K562 (cell line): ENCODE measurements around the gene ANO1.

ENCODE experiments used
- CTCF ChIP-seq, 3 experiments: IDR thresholded peaks in 2 of 3; conservative IDR thresholded peaks in 1 of 3; 2 replicates each; pipeline ENCODE4 v1.5.1; 2011 to 2012; ENCODE audit warnings: low read length in 3 of 3, mild to moderate bottlenecking in 3 of 3, control low read depth in 2 of 3, improper control_type of control experiment in 1 of 3, inconsistent platforms in 1 of 3, low read depth in 1 of 3, mixed read lengths in 1 of 3, moderate library complexity in 1 of 3; ENCODE audit not compliant: insufficient read depth in 2 of 3
- FOXJ3 ChIP-seq: sonication (generic); formaldehyde crosslinking; IDR thresholded peaks from 2 replicates; pipeline ENCODE4 v1.4.0; 2020; ENCODE audit warnings: mild to moderate bottlenecking, missing genetic modification reagents
- NFRKB ChIP-seq: fragments of 450-650 bp; IDR thresholded peaks from 2 replicates; pipeline ENCODE4 v1.6.1; 2016; ENCODE audit warnings: low read depth
- POLR2A ChIP-seq: fragments of 450-650 bp; conservative IDR thresholded peaks from 2 replicates; pipeline ENCODE4 v1.6.1; 2016
- ZSCAN29 ChIP-seq: fragments of 450-650 bp; IDR thresholded peaks from 2 replicates; pipeline ENCODE4 v1.6.1; 2017

DNA sequence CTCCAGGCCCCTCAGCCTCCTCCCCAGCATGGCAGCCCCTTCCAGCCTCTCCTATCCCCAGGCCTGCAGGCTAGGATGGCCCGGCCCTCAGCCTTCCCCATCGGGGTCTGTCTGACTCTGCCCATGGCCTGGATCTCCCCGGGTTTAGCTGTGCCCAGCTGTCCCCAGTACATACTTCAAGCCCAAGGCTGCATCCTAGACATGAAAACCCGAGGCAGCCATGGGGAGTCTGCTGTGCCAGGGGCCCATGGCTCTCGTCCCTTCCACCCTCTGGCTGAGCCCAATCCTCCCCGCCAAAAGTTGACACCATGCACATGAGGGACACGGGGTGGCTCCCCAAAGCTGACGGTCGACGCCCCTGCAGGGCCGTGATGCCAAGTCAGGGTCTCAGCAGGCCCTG, 102.8 kb downstream of the ANO1 start:
- no peak for TF ChIP-seq POLR2A
- no peak for TF ChIP-seq CTCF (IDR thresholded peaks at IDR 0.05 in 2 of 3, conservative IDR thresholded peaks at IDR 0.05 in 1 of 3; ENCODE audit: insufficient read depth in 2 of 3, low read depth in 1 of 3, low read length in 3 of 3)
- no peak for TF ChIP-seq NFRKB
- TF ChIP-seq FOXJ3 (CRISPR knock-in tag) = no peak
- TF ChIP-seq ZSCAN29 = no peak
